Stimulated activated CD8-positive, alpha-beta memory T cell treated with anti-CD3 and anti-CD28 coated beads, Interleukin-15, amount 100 ng/mL, for 24 hours (primary cell): ENCODE results near the gene LAD1.
A peak's percentile ranks its signal among the peaks of the same experiment; 100 is the strongest.

Experiments
- DNase-seq: peaks from one replicate; pipeline ENCODE4 v3.0.0-alpha.2; 2020; ENCODE audit warnings: low read depth

LAD1 gene

GRCh38 chr1:201419256-201419655 is 20.1 kb upstream of the LAD1 start:
- DNase-seq: no peak

- DNase-seq: no peak
Measured at GRCh38 chr1:201418461-201418860, 19.3 kb upstream of the LAD1 start.

GRCh38 chr1:201414051-201414738 is 15.1 kb upstream of the LAD1 start:
- DNase-seq: no peak

- no peak for DNase-seq
Measured at GRCh38 chr1:201411292-201411691, 12.2 kb upstream of the LAD1 start.

- DNase-seq: no peak
Measured at GRCh38 chr1:201409440-201409839, 10.3 kb upstream of the LAD1 start.

GRCh38 chr1:201408834-201409200 is 9.7 kb upstream of the LAD1 start:
- no peak for DNase-seq

- DNase-seq: peak; percentile 60
Measured at GRCh38 chr1:201408176-201408833, 9.2 kb upstream of the LAD1 start.

GRCh38 chr1:201406831-201407406 is 7.8 kb upstream of the LAD1 start:
- DNase-seq: no peak

- DNase-seq: no peak
Measured at GRCh38 chr1:201405484-201405831, 6.3 kb upstream of the LAD1 start.

- no peak for DNase-seq
Measured at GRCh38 chr1:201404722-201405483, 5.8 kb upstream of the LAD1 start.

GRCh38 chr1:201404055-201404454 is 4.9 kb upstream of the LAD1 start:
- no peak for DNase-seq

GRCh38 chr1:201403359-201403758 is 4.2 kb upstream of the LAD1 start:
- no peak for DNase-seq

- DNase-seq: no peak
Measured at GRCh38 chr1:201401700-201402099, 2.6 kb upstream of the LAD1 start.

GRCh38 chr1:201400852-201401230 is 1.7 kb upstream of the LAD1 start:
- DNase-seq: no peak

GRCh38 chr1:201400212-201400851 is 1.2 kb upstream of the LAD1 start:
- no peak for DNase-seq

GRCh38 chr1:201399352-201400126 is 415 bp upstream of the LAD1 start:
- no peak for DNase-seq

GRCh38 chr1:201397675-201398074 is 1.4 kb downstream of the LAD1 start:
- no peak for DNase-seq

GRCh38 chr1:201396861-201397464 is 2.2 kb downstream of the LAD1 start:
- DNase-seq: no peak

- no peak for DNase-seq
Measured at GRCh38 chr1:201395936-201396335, 3.2 kb downstream of the LAD1 start.

GRCh38 chr1:201394591-201394990 is 4.5 kb downstream of the LAD1 start:
- no peak for DNase-seq

GRCh38 chr1:201393076-201393475 is 6.0 kb downstream of the LAD1 start:
- no peak for DNase-seq
